Lower leg skin (tissue), 3 donors: ENCODE data around the gene ALOX15.

Experiments
- CTCF ChIP-seq, 3 donors: fragments of 450-650 bp; IDR thresholded peaks; one replicate each; pipeline ENCODE4 v1.5.1; 2016; ENCODE audit warnings: antibody characterized with exemption in 3 of 3, mild to moderate bottlenecking in 3 of 3, moderate library complexity in 2 of 3
- POLR2A ChIP-seq, 2 donors: fragments of 450-650 bp; IDR thresholded peaks; one replicate each; pipeline ENCODE4 v1.6.1; 2016 to 2017; ENCODE audit warnings: antibody characterized with exemption in 2 of 2, mild to moderate bottlenecking in 1 of 2, moderate library complexity in 1 of 2

GRCh38 chr17:4597975-4598374 is 43.5 kb downstream of the ALOX15 start:
- no peak for TF ChIP-seq CTCF (IDR thresholded peaks at IDR 0.05)
- no peak for TF ChIP-seq POLR2A (IDR thresholded peaks at IDR 0.05)
